ENCODE results near the gene ACBD7. TPM values are rescaled to one million over a fixed set of nuclear protein-coding genes. Genes with fewer than 3 reads are reported as not detected.

Gene ACBD7
- total and polyA plus RNA-seq, 8 donors: 2.2 to 6.4 TPM; not detected in 6

GRCh38 chr10:15045380-15045779, 43.2 kb downstream of the ACBD7 start:
- H3K4me1 ChIP-seq: no peaks in the 10 kb centered on the region

DNA sequence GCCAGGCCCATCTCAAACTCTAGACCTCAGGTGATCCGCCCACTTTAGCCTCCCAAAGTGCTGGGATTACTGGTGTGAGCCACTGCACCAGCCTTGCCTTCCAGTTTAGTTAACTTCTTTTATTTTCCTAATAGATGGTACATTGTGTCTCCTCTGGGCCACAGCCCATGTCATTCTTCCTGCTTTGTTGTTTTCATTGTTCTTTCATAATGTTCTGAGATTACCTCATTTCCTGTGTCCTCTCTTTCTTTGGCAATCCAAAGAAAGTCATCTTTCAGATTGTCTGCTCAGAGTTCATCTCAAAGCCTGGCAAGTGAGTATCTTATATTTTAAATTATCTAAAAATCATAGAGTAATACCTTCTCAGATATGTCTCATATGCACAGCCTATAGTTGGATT, 44.9 kb downstream of the ACBD7 start, which contains the start of gene OLAH:
Gene OLAH (plus strand): TSS at position 270 of the 400 bp plus-strand sequence. CDS start 3,346 bp downstream, outside the sequence.
- H3K36me3 ChIP-seq: no peaks in the 10 kb centered on the region

More at GRCh38 chr10:15045380-15045779, 43.2 kb downstream of the ACBD7 start:
- intact Hi-C loops (cut with DNase I; ENCODE audit: low total_unique reads): no loop called here
- H3K36me3 ChIP-seq: no peaks in the 10 kb centered on the region
- TF ChIP-seq EP300 (IDR thresholded peaks at IDR 0.05): no peak
- TF ChIP-seq CTCF (IDR thresholded peaks at IDR 0.05): no peak
- TF ChIP-seq POLR2A (IDR thresholded peaks at IDR 0.05): no peak
- TF ChIP-seq POLR2AphosphoS5 (IDR thresholded peaks at IDR 0.05): no peak
- no peak overlapping the region for H3K4me3 ChIP-seq
- H3K27me3 ChIP-seq: no peaks in the 10 kb centered on the region
- 65 to 89% (median 82%) methylated on average over 1 of the region's 1 CpG for WGBS, 5 donors
- DNase-seq: no peak
- H3K27ac ChIP-seq: no peak overlapping the region
- no peaks in the 10 kb centered on the region for H3K9me3 ChIP-seq

GRCh38 chr10:15038416-15038815, 50.2 kb downstream of the ACBD7 start:
- no peak overlapping the region for H3K4me3 ChIP-seq
- no peaks in the 10 kb centered on the region for H3K4me1 ChIP-seq
- H3K9me3 ChIP-seq: no peaks in the 10 kb centered on the region
- WGBS, 5 donors: 81 to 92% (median 89%) methylated on average over 10 of the region's 10 CpGs
- H3K27me3 ChIP-seq: no peaks in the 10 kb centered on the region
- no peak for TF ChIP-seq EP300 (IDR thresholded peaks at IDR 0.05)
- TF ChIP-seq CTCF (IDR thresholded peaks at IDR 0.05): no peak
- no peak for TF ChIP-seq POLR2AphosphoS5 (IDR thresholded peaks at IDR 0.05)
- TF ChIP-seq POLR2A (IDR thresholded peaks at IDR 0.05): no peak
- no peak overlapping the region for H3K27ac ChIP-seq
- DNase-seq: no peak
- no peaks in the 10 kb centered on the region for H3K36me3 ChIP-seq
- intact Hi-C loops (cut with DNase I; ENCODE audit: low total_unique reads): no loop called here

More for the DNA sequence above, 44.9 kb downstream of the ACBD7 start, which contains the start of gene OLAH:
- Histone ChIP-seq H3K27ac (no peak within 1 kb of the TSS), H3K4me1 (no peaks in the 10 kb centered on the region), H3K4me3 (no peak within 1 kb of the TSS), H3K27me3 (no peaks in the 10 kb centered on the region), H3K9me3 (no peaks in the 10 kb centered on the region)
- TF ChIP-seq CTCF (IDR thresholded peaks at IDR 0.05) (no peak), POLR2AphosphoS5 (IDR thresholded peaks at IDR 0.05) (no peak), POLR2A (IDR thresholded peaks at IDR 0.05) (no peak), EP300 (IDR thresholded peaks at IDR 0.05) (no peak)
- WGBS, 5 donors: 89 to 98% (median 93%) methylated on average over 1 of the region's 1 CpG
- intact Hi-C loops (cut with DNase I; ENCODE audit: low total_unique reads): no loop called here
- no peak for DNase-seq

DNA sequence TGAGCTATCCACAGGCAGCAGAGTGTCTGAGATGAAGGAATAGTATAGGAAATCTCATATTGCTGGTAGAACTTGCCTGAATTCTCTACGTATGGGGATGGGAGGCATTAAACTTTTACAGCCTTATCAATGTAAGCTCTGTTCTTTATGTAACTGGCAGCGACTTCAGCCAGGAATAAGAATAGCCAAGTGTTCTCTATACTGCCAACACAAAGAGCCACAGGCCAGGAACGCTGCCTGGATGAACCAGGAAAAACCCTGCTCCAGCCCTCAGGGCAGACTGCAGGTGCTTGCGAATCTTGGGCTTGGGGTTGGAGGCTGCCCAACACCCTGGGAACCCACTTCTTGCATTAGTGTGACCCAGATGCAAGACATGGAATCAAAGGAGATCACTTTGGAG, 50.9 kb downstream of the ACBD7 start:
- H3K27me3 ChIP-seq: no peaks in the 10 kb centered on the region
- intact Hi-C loops (cut with DNase I; ENCODE audit: low total_unique reads): no loop called here
- TF ChIP-seq EP300 (IDR thresholded peaks at IDR 0.05) (no peak), POLR2AphosphoS5 (IDR thresholded peaks at IDR 0.05) (no peak), CTCF (IDR thresholded peaks at IDR 0.05) (no peak), POLR2A (IDR thresholded peaks at IDR 0.05) (no peak)
- H3K36me3 ChIP-seq: no peaks in the 10 kb centered on the region
- H3K4me1 ChIP-seq: no peaks in the 10 kb centered on the region
- H3K4me3 ChIP-seq: no peak overlapping the region
- peak in 1 of 2 donors; percentile 71 for DNase-seq
- peak overlapping the region in 1 of 5 donors; percentile 46 for H3K27ac ChIP-seq
- 27 to 60% (median 40%) methylated on average over 4 of the region's 4 CpGs for WGBS, 5 donors
- no peaks in the 10 kb centered on the region for H3K9me3 ChIP-seq

Data from stomach (tissue), 9 donors.